ENCODE data around the gene TNFAIP8.
"Not testable (repeated sequence)": the region's sequence is repeated elsewhere in the genome, so short reads cannot be mapped to it uniquely, and the experiment has no call there.

The TNFAIP8 gene

GRCh38 chr5:119428166-119428565 lies 72.3 kb downstream of the TNFAIP8 start:
- not testable (repeated sequence) for DNase-seq

DNA sequence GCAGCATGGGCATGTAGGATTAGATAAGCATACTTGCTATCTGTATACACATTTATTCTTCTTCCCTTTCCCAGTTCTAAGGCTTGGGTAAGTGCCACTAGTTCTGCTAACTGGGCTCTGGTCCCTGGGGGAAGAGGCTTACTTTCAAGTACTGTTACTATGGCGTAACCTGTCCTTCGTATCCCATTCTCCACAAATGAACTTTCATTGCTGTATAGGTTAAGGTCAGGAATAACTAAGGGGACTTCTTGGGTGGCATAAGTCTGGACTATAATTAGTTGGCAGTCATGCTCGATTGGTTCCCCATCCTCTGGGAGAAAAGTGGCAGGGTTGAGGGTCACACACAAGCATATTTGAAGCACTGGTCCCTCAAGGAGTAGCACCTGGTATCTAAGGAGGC lies 72.8 kb downstream of the TNFAIP8 start:
- DNase-seq: not testable (repeated sequence)

- DNase-seq: not testable (repeated sequence)
These were observed 76.9 kb downstream of the TNFAIP8 start for GRCh38 chr5:119432674-119433237.

- peak; percentile 33 for DNase-seq
These were observed 79.8 kb downstream of the TNFAIP8 start for GRCh38 chr5:119435436-119436132.

GRCh38 chr5:119437785-119438586 lies 82.2 kb downstream of the TNFAIP8 start:
- DNase-seq: not testable (repeated sequence)

DNA sequence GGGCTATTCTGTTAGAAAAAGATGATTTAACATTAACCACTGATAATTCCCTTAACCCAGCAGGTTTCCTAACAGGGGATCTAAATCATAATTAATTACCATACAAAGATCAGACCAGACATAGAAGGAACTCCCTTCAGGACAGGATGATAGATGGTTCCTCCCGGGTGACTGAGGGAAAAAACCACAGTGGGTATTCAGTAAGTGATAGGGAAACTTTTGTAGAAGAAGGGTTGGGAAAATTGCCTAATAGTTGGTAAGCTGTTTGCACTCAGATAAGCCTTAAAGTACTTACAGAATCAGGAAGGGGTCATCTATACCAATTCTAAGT lies 82.7 kb downstream of the TNFAIP8 start:
- not testable (repeated sequence) for DNase-seq

GRCh38 chr5:119439140-119439631 lies 83.4 kb downstream of the TNFAIP8 start:
- DNase-seq: no peak

- DNase-seq: not testable (repeated sequence)
These were observed 83.8 kb downstream of the TNFAIP8 start for GRCh38 chr5:119439632-119440031.

DNA sequence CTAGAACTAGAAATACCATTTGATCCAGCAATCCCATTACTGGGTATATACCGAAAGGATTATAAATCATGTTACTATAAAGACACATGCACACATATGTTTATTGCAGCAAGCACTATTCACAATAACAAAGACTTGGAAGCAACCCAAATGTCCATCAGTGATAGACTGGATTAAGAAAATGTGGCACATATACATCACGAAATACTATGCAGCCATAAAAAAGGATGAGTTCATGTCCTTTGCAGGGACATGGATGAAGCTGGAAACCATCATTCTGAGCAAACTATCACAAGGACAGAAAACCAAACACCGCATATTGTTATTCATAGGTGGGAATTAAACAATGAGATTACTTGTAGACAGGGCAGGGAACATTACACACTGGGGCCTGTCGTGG lies 88.8 kb downstream of the TNFAIP8 start:
- not testable (repeated sequence) for DNase-seq

- no peak for DNase-seq
These were observed 89.7 kb downstream of the TNFAIP8 start for GRCh38 chr5:119445544-119445943.
